NT2/D1 (cell line): ENCODE data around the gene KCNJ6.

Experiments used
- YY1 ChIP-seq: IDR thresholded peaks from 2 replicates; pipeline ENCODE4 v1.6.1; 2011; ENCODE audit not compliant: insufficient read length, insufficient read depth
- ZNF274 ChIP-seq: IDR thresholded peaks from 2 replicates; pipeline ENCODE4 v1.6.1; 2011; ENCODE audit warnings: mild to moderate bottlenecking, low read depth, low read length

- TF ChIP-seq ZNF274 (no peak), YY1 (no peak)
These were observed 19.9 kb upstream of the KCNJ6 start for GRCh38 chr21:37936010-37936785.
